Neural cell (in vitro differentiated cells): ENCODE data around the gene RABGAP1L.

Experiments
- CTCF ChIP-seq: fragments of 450-650 bp; IDR thresholded peaks from 2 replicates; pipeline ENCODE4 v1.5.1; 2014; ENCODE audit warnings: antibody characterized with exemption, mild to moderate bottlenecking, moderate library complexity; ENCODE audit not compliant: poor library complexity, severe bottlenecking
- EZH2 ChIP-seq: fragments of 200-600, 300-800 bp; shearing (Covaris generic), sonication (generic); IDR thresholded peaks from 2 replicates; pipeline ENCODE4 v1.6.1; 2014; ENCODE audit warnings: antibody characterized with exemption, low read length, borderline replicate concordance, mild to moderate bottlenecking; ENCODE audit not compliant: insufficient read depth, poor library complexity, severe bottlenecking
- POLR2AphosphoS5 ChIP-seq: IDR thresholded peaks from 2 replicates; pipeline ENCODE4 v1.6.1; 2012
- TAF1 ChIP-seq: IDR thresholded peaks from 2 replicates; pipeline ENCODE4 v1.6.1; 2012; ENCODE audit warnings: low read depth

DNA sequence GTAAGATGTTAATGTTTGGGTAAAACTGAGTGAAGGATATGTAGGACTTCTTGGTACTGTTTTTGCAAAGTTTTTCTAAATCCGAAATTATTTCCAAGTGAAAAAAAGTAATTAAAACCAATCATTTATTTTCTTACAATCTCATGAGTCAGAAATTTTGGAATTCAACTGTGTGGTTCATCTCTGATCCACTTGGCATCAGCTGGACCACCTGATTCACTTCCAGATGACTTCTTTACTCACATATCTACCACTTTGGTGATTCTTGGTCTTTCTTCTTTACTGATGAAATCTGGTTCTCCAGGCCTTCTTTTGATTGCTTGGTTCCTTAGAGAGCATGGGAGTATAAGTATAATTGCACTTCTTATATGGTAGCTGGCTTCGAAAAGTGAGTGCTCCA is 585.6 kb downstream of the RABGAP1L start:
- TF ChIP-seq CTCF (no peak), EZH2 (no peak), TAF1 (no peak), POLR2AphosphoS5 (no peak)
